Ureter (tissue), 1 donor: ENCODE measurements around the gene PABPC1L. TPM values are rescaled to one million over a fixed set of nuclear protein-coding genes. Genes with fewer than 3 reads are reported as not detected.

ENCODE experiments used
- DNase-seq: peaks from one replicate; pipeline ENCODE4 v3.0.0-alpha.2; 2020; ENCODE audit warnings: low spot score
- total RNA-seq: library from RNA; stranded (reverse); gene quantifications from one replicate; pipeline ENCODE4 v1.2.4, GENCODE V29; 2023
- donor health status: DM: yes; HTN: yes; CAD: no.

PABPC1L gene
- total RNA-seq, 1 donor from 2014 or later: 79.4 TPM

- DNase-seq: peak; percentile 96
These were observed 56.4 kb downstream of the PABPC1L start, which contains the start of gene STK4 for GRCh38 chr20:44966030-44966961. Gene STK4 (plus strand): TSS chr20:44966512. CDS start chr20:44966569, 57 bp downstream.

GRCh38 chr20:44967207-44967807, 57.4 kb downstream of the PABPC1L start:
- no peak for DNase-seq

- no peak for DNase-seq
These were observed 59.5 kb downstream of the PABPC1L start for GRCh38 chr20:44969300-44969894.

- DNase-seq: no peak
These were observed 60.4 kb downstream of the PABPC1L start for GRCh38 chr20:44970243-44970757.

GRCh38 chr20:44973053-44973452, 63.2 kb downstream of the PABPC1L start:
- no peak for DNase-seq

- DNase-seq: no peak
These were observed 66.8 kb downstream of the PABPC1L start for GRCh38 chr20:44976698-44977097.

- no peak for DNase-seq
These were observed 69.3 kb downstream of the PABPC1L start for GRCh38 chr20:44979090-44979621.

GRCh38 chr20:44981736-44982406, 72.0 kb downstream of the PABPC1L start:
- no peak for DNase-seq

- DNase-seq: no peak
These were observed 73.3 kb downstream of the PABPC1L start for GRCh38 chr20:44983093-44983674.

- no peak for DNase-seq
These were observed 78.8 kb downstream of the PABPC1L start for GRCh38 chr20:44988631-44989171.

Other genes starting within 250 kb of the PABPC1L start
- 1.1 TPM for gene CCN5, start 194.7 kb upstream of the PABPC1L start, total RNA-seq
- 3.4 TPM for gene KCNK15, start 164.2 kb upstream of the PABPC1L start, total RNA-seq
- gene RIMS4, start 99.5 kb upstream of the PABPC1L start, total RNA-seq: 0.44 TPM
- gene YWHAB, start 24.4 kb upstream of the PABPC1L start, total RNA-seq: 314 TPM
- gene TOMM34, start 50.3 kb downstream of the PABPC1L start, total RNA-seq: 57.1 TPM
- 53.3 TPM for gene STK4, start 56.5 kb downstream of the PABPC1L start, total RNA-seq
- gene KCNS1, start 191.1 kb downstream of the PABPC1L start, total RNA-seq: 0.86 TPM
- gene WFDC5, start 205.1 kb downstream of the PABPC1L start, total RNA-seq: 0.78 TPM
- gene WFDC12, start 214.4 kb downstream of the PABPC1L start, total RNA-seq: not detected